ENCODE results near the gene VSIG4. TPM values are rescaled to one million over a fixed set of nuclear protein-coding genes. Genes with fewer than 3 reads are reported as not detected.

The VSIG4 gene
- polyA plus RNA-seq, 1 of the 3 experiments (the other 2 are of a cell fraction) = not detected

GRCh38 chrX:66051980-66052379, 12.1 kb upstream of the VSIG4 start:
- Histone ChIP-seq H4K20me1 (ENCODE audit: insufficient read depth) (no peaks in the 10 kb centered on the region), H3K4me1 (ENCODE audit: control insufficient read depth in 1 of 2, insufficient read depth in 2 of 2, low read depth in 1 of 2, low read length in 1 of 2) (no peaks in the 10 kb centered on the region), H2AFZ (ENCODE audit: low read depth) (no peak overlapping the region), H3K9ac (no peak overlapping the region), H3K27me3 (ENCODE audit: insufficient read depth) (no peaks in the 10 kb centered on the region), H3K9me2 (no peaks in the 10 kb centered on the region), H3K4me2 (no peak overlapping the region), H3F3A (replicated peaks; ENCODE audit: insufficient read depth) (no peaks in the 10 kb centered on the region), H3K27ac (ENCODE audit: low read depth in 2 of 2, low read length in 1 of 2) (no peak overlapping the region), H3K9me3 (no peaks in the 10 kb centered on the region), H3K4me3 (ENCODE audit: low read depth in 2 of 2, low read length in 1 of 2) (no peak overlapping the region), H3K36me3 (replicated peaks in 1 of 2; ENCODE audit: control insufficient read depth in 1 of 2, insufficient read depth in 2 of 2, low read length in 1 of 2) (no peaks in the 10 kb centered on the region), H3K79me2 (ENCODE audit: insufficient read depth) (no peaks in the 10 kb centered on the region)
- no peak for DNase-seq
- ChIA-PET CTCF (no interaction called here), POLR2A (no interaction called here)
- 0% methylated on average over 3 of the region's 3 CpGs for WGBS (ENCODE audit: low lambda C conversion rate)
- TF ChIP-seq PBX3 (IDR thresholded peaks at IDR 0.05) = no peak

DNA sequence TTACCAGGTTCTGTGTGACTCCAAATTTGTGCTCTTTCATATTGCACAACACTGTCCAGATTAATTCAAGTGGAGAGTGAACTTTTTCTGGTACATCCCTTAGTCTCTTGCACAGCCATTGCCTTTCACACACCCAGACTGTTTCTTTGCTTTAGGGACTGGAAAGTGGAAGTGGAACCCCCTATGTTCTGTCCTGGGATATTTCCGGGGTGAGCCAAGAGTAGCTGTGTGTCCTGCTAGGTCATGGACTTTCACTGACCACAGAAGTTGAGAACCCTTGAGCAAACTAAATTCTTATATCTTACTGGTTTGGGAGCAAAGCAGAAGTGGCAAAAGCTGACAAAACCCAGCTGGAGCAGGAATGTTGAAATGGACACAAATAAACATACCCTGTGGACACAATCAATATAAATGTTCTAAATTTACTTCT, 10.3 kb upstream of the VSIG4 start:
- H3K79me2 ChIP-seq (ENCODE audit: insufficient read depth) = no peaks in the 10 kb centered on the region
- H3K9ac ChIP-seq = no peak overlapping the region
- no peaks in the 10 kb centered on the region for H3K27me3 ChIP-seq (ENCODE audit: insufficient read depth)
- no peak overlapping the region for H3K27ac ChIP-seq (ENCODE audit: low read depth in 2 of 2, low read length in 1 of 2)
- H3K4me3 ChIP-seq (ENCODE audit: low read depth in 2 of 2, low read length in 1 of 2) = no peak overlapping the region
- TF ChIP-seq TCF12 (IDR thresholded peaks at IDR 0.05) (no peak), GATA2 (CRISPR knock-in tag; IDR thresholded peaks at IDR 0.05) (no peak), SIN3A (IDR thresholded peaks at IDR 0.05; ENCODE audit: borderline replicate concordance, low read depth, low read length) (no peak), YY1 (IDR thresholded peaks at IDR 0.05; ENCODE audit: low read depth) (no peak), USF2 (IDR thresholded peaks at IDR 0.05; ENCODE audit: borderline replicate concordance, low read depth, low read length) (no peak), RFX5 (IDR thresholded peaks at IDR 0.05; ENCODE audit: low read length) (no peak), MXI1 (IDR thresholded peaks at IDR 0.05; ENCODE audit: low read depth, low read length) (no peak), RXRA (IDR thresholded peaks at IDR 0.05; ENCODE audit: borderline replicate concordance, low read depth) (no peak), SMC3 (IDR thresholded peaks at IDR 0.05; ENCODE audit: low read depth, low read length) (no peak), REST (IDR thresholded peaks at IDR 0.05; ENCODE audit: low read depth, low read length) (no peak), RAD21 (IDR thresholded peaks at IDR 0.05; ENCODE audit: low read length) (no peak), MEF2A (IDR thresholded peaks at IDR 0.05; ENCODE audit: borderline replicate concordance, low read depth) (no peak)
- WGBS (ENCODE audit: low lambda C conversion rate) = 7% methylated on average over 1 of the region's 1 CpG
- H3K36me3 ChIP-seq (replicated peaks in 1 of 2; ENCODE audit: control insufficient read depth in 1 of 2, insufficient read depth in 2 of 2, low read length in 1 of 2) = no peaks in the 10 kb centered on the region
- no peaks in the 10 kb centered on the region for H3K9me3 ChIP-seq
- H2AFZ ChIP-seq (ENCODE audit: low read depth) = no peak overlapping the region
- ChIA-PET POLR2A (no interaction called here), CTCF (no interaction called here)
- DNase-seq = no peak
- H3K4me1 ChIP-seq (ENCODE audit: control insufficient read depth in 1 of 2, insufficient read depth in 2 of 2, low read depth in 1 of 2, low read length in 1 of 2) = no peaks in the 10 kb centered on the region
- H3K4me2 ChIP-seq = no peak overlapping the region
- no peaks in the 10 kb centered on the region for H4K20me1 ChIP-seq (ENCODE audit: insufficient read depth)
- no peaks in the 10 kb centered on the region for H3K9me2 ChIP-seq
- H3F3A ChIP-seq (replicated peaks; ENCODE audit: insufficient read depth) = no peaks in the 10 kb centered on the region

Data from SK-N-SH (cell line).